PC-9 (cell line): Measurements from ENCODE around the gene MARK1. TPM values are rescaled to one million over a fixed set of nuclear protein-coding genes. Genes with fewer than 3 reads are reported as not detected.

Source experiments
- BruUV-seq: library from RNA; stranded (reverse); fragments of 400-500 nt; replicated peaks from 2 replicates; lab custom pipeline; 2021; lab: Mats Ljungman, UMichigan
- CTCF ChIA-PET: fragments of 300-600 bp; sonication (Branson Sonifier 250); formaldehyde crosslinking; loops from one replicate; lab custom pipeline; 2022; ENCODE audit warnings: antibody characterized with exemption; lab: Charles Lee
- POLR2A ChIA-PET: fragments of 300-600 bp; sonication (Branson Sonifier 250); formaldehyde crosslinking; loops from one replicate; lab custom pipeline; 2022; ENCODE audit warnings: antibody characterized with exemption; ENCODE audit not compliant: unreplicated experiment; lab: Charles Lee
- DNase-seq, 2 experiments: peaks; one replicate each; pipeline versions ENCODE4 v3.0.0 to v3.0.0-alpha.2; 2015 to 2022; ENCODE audit warnings: mixed read lengths in 1 of 2
- H2AFZ ChIP-seq: fragments of 200-600 bp; sonication (generic); 2 replicates; pipeline ENCODE4 v1.8.1; 2017; ENCODE audit warnings: antibody characterized with exemption
- H3F3A ChIP-seq: fragments of 200-600 bp; sonication (generic); 2 replicates; pipeline ENCODE4 v1.8.1; 2017; ENCODE audit warnings: antibody characterized with exemption, mild to moderate bottlenecking, low read depth; ENCODE audit not compliant: insufficient read depth
- H3K27ac ChIP-seq: fragments of 200-600 bp; sonication (generic); 2 replicates; pipeline ENCODE4 v1.6.1; 2016; ENCODE audit warnings: mixed run types
- H3K27me3 ChIP-seq: fragments of 200-600 bp; sonication (generic); 2 replicates; pipeline ENCODE4 v1.6.1; 2016; ENCODE audit warnings: low read depth, mixed run types; ENCODE audit not compliant: insufficient read depth
- H3K36me3 ChIP-seq: fragments of 200-600 bp; sonication (generic); 2 replicates; pipeline ENCODE4 v1.6.1; 2016; ENCODE audit warnings: low read depth, mixed run types
- H3K4me1 ChIP-seq: fragments of 200-600 bp; sonication (generic); replicated peaks from 2 replicates; pipeline ENCODE4 v1.6.1; 2016; ENCODE audit warnings: mixed run types; ENCODE audit not compliant: insufficient read depth
- H3K4me2 ChIP-seq: fragments of 200-600 bp; sonication (generic); 2 replicates; pipeline ENCODE4 v1.6.1; 2017; ENCODE audit warnings: mixed run types
- H3K4me3 ChIP-seq: fragments of 200-600 bp; sonication (generic); 2 replicates; pipeline ENCODE4 v1.6.1; 2016; ENCODE audit warnings: mixed run types
- H3K79me2 ChIP-seq: fragments of 200-600 bp; sonication (generic); 2 replicates; pipeline ENCODE4 v1.6.1; 2017; ENCODE audit warnings: low read depth, mixed run types
- H3K9me2 ChIP-seq: fragments of 200-600 bp; sonication (generic); 2 replicates; pipeline ENCODE4 v1.8.1; 2017; ENCODE audit warnings: mild to moderate bottlenecking; ENCODE audit not compliant: insufficient read depth
- H3K9me3 ChIP-seq: fragments of 200-600 bp; sonication (generic); 2 replicates; pipeline ENCODE4 v1.8.1; 2016; ENCODE audit warnings: low read depth; ENCODE audit not compliant: insufficient read depth
- H4K20me1 ChIP-seq: fragments of 200-600 bp; sonication (generic); 2 replicates; pipeline ENCODE4 v1.8.1; 2017; ENCODE audit not compliant: insufficient read depth
- CTCF ChIP-seq: fragments of 200-600 bp; sonication (generic); conservative IDR thresholded peaks from 2 replicates; pipeline ENCODE4 v1.6.1; 2017; ENCODE audit warnings: mixed run types, antibody characterized with exemption, mild to moderate bottlenecking, moderate library complexity
- EZH2 ChIP-seq: fragments of 200-600 bp; sonication (generic); IDR thresholded peaks from 2 replicates; pipeline ENCODE4 v1.8.0; 2017; ENCODE audit warnings: antibody characterized with exemption, low read depth
- intact Hi-C: fragments of 100-400 bp; cut with micrococcal nuclease; formaldehyde crosslinking; loops from one replicate; pipeline ENCODE4 v1.10.0; 2022; ENCODE audit not compliant: unreplicated experiment
- total RNA-seq: library from RNA; stranded (reverse); gene quantifications from 2 replicates; pipeline ENCODE4 v1.2.3, GENCODE V29; 2021

The MARK1 gene
- total RNA-seq, 1 experiment from 2014 or later, result 1.9 TPM

DNA sequence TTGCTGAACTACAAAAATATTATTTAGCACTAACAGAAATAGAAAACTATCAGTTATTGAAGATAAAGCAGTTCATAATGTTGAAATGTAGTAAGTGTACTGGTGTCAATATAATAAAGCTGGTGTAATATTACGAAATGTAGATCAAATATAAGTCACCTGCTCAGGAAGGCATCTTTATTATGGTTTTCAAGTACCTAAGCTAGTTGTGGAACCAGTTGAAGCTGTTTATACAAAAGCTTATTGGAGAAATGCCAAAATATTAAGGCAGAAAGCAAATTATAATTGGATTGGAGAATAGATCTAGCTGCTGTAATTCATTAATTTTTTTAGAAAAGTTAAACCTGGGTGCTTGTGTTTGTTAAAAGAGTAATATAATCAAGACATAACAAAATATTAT lies 6.2 kb upstream of the MARK1 start:
- no TSS peak for BruUV-seq
- peak overlapping the region; percentile 17; the same call in 1 of the 2 replicates for H3K4me3 ChIP-seq

DNA sequence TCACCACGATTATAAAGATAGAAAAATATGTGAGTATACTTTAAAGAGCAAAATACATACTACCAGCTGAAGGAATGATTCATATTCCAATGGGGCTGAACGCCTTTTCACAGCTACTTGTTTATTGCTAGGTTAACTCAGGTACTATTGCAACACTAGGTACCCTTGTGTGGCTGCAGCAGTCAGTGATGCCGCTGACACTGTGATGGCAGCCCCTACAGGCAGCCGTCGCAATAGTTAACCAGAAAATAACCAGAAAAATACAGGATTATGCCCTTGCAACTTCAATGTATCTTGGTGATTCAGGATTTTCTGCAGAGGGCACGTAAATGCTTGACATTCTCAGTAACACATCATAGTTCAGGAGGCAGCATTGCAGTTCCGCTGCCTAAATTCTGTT lies 1.6 kb upstream of the MARK1 start:
- Histone ChIP-seq H3K27me3 (no peaks in the 10 kb centered on the region), H3K79me2 (no peaks in the 10 kb centered on the region), H3K36me3 (no peaks in the 10 kb centered on the region), H3K4me1 (peaks cover 45% of the 10 kb centered on the region), H3K4me3 (no peak overlapping the region), H3K4me2 (no peak overlapping the region), H3K9me3 (no peaks in the 10 kb centered on the region), H2AFZ (no peak overlapping the region), H3K27ac (no peak overlapping the region), H3K9me2 (no peaks in the 10 kb centered on the region), H4K20me1 (no peaks in the 10 kb centered on the region), H3F3A (no peaks in the 10 kb centered on the region)
- POLR2A ChIA-PET, result interaction anchor here (0.5 kb wide), 1 partner anchor 125 kb away, joined by 6 read pairs; no protein-coding TSS in a partner anchor
- no TSS peak for BruUV-seq
- TF ChIP-seq CTCF (no peak), EZH2 (no peak)
- DNase-seq, result no peak
- CTCF ChIA-PET, result interaction anchor here (0.6 to 1.5 kb wide), 2 partner anchors 230 to 250 kb away, joined by 3 read pairs; no protein-coding TSS in a partner anchor
- intact Hi-C loops, result loop anchor here (5.0 kb wide), 2 partner anchors 229 to 251 kb away; no protein-coding TSS in a partner anchor

More for the DNA sequence above, 6.2 kb upstream of the MARK1 start:
- Histone ChIP-seq H3K79me2 (no peaks in the 10 kb centered on the region), H3K27me3 (no peaks in the 10 kb centered on the region), H3K4me1 (peaks cover 25% of the 10 kb centered on the region), H3K9me3 (no peaks in the 10 kb centered on the region), H3K27ac (peak overlapping the region; percentile 67), H2AFZ (no peak overlapping the region), H3F3A (no peaks in the 10 kb centered on the region), H4K20me1 (no peaks in the 10 kb centered on the region), H3K4me2 (peak overlapping the region; percentile 52), H3K36me3 (no peaks in the 10 kb centered on the region), H3K9me2 (no peaks in the 10 kb centered on the region)
- TF ChIP-seq EZH2 (no peak), CTCF (no peak)
- peak in 1 of 2 experiments; percentile 86 for DNase-seq
- POLR2A ChIA-PET, result interaction anchor here (0.7 kb wide), 1 partner anchor 1944 kb away, joined by 4 read pairs; no protein-coding TSS in a partner anchor
- CTCF ChIA-PET, result interaction anchor here (0.9 kb wide), 1 partner anchor 59 kb away, joined by 3 read pairs; no protein-coding TSS in a partner anchor
- intact Hi-C loops, result no loop called here

DNA sequence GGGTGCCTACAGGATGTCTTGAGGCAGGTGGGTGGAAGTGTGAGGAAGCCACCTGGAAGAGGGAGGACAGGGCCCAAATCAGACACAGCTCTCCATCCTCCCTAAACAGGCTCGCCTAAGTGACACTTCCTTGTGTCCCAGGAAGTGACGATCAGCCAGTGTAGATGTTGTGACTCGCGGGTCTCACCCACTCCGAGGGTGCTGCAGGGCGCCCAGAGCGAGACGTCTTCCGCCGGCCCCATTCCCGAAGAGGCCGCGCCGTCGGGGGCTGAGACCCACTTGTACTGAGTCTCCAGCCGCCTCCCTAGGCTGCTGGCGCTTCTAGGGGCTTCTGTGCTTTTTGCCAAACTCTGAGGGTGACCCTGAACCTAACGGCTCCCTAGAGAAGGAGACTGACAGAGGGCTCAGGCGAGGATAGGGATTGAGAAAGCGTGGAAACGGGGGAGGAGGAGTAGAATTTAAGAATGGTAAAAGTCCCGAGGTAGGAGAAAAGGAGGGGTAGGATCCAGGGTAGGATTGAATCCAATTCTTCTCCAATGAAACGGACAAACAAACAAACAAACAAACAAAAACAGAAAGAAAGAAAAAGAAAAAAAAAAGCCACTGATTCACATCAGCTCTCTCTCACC lies 543 bp upstream of the MARK1 start:
- intact Hi-C loops, result loop anchor here (5.0 kb wide), 2 partner anchors 230 to 250 kb away; no protein-coding TSS in a partner anchor
- Histone ChIP-seq H3K9me2 (no peaks in the 10 kb centered on the region), H2AFZ (peak overlapping the region; percentile 94), H3K4me2 (peak overlapping the region; percentile 78), H3K27ac (no peak overlapping the region), H4K20me1 (no peaks in the 10 kb centered on the region), H3K4me3 (peak overlapping the region; percentile 97; the same call in 1 of the 2 replicates), H3F3A (no peaks in the 10 kb centered on the region), H3K36me3 (no peaks in the 10 kb centered on the region), H3K79me2 (no peaks in the 10 kb centered on the region), H3K27me3 (no peaks in the 10 kb centered on the region), H3K4me1 (peaks cover 34% of the 10 kb centered on the region), H3K9me3 (no peaks in the 10 kb centered on the region)
- TF ChIP-seq EZH2 (no peak), CTCF (no peak)
- DNase-seq, result no peak
- no TSS peak for BruUV-seq
- ChIA-PET POLR2A (no interaction called here), CTCF (interaction anchor here (0.6 kb wide), 1 partner anchor 23 kb away, joined by 5 read pairs; no protein-coding TSS in a partner anchor)
